GOT3 (cell line): ENCODE measurements around the gene CCDC102A.
A peak's percentile ranks its signal among the peaks of the same experiment; 100 is the strongest.

Source experiments
- DNase-seq: peaks from one replicate; lab custom pipeline; 2025; ENCODE audit warnings: mixed read lengths; lab: John Stamatoyannopoulos, UW

CCDC102A gene

GRCh38 chr16:57537194-57537505, 779 bp upstream of the CCDC102A start:
- no peak for DNase-seq

- peak; percentile 74 for DNase-seq
These were observed 578 bp downstream of the CCDC102A start for GRCh38 chr16:57535680-57536305.

- DNase-seq, result no peak
These were observed 1.3 kb downstream of the CCDC102A start for GRCh38 chr16:57534881-57535658.

- no peak for DNase-seq
These were observed 2.0 kb downstream of the CCDC102A start for GRCh38 chr16:57534337-57534880.

GRCh38 chr16:57533431-57534336, 2.7 kb downstream of the CCDC102A start:
- no peak for DNase-seq

- DNase-seq, result no peak
These were observed 4.1 kb downstream of the CCDC102A start for GRCh38 chr16:57532266-57532625.

GRCh38 chr16:57531635-57532265, 4.6 kb downstream of the CCDC102A start:
- no peak for DNase-seq

GRCh38 chr16:57531253-57531575, 5.2 kb downstream of the CCDC102A start:
- DNase-seq, result no peak

- no peak for DNase-seq
These were observed 5.7 kb downstream of the CCDC102A start for GRCh38 chr16:57530522-57531252.

GRCh38 chr16:57530104-57530521, 6.3 kb downstream of the CCDC102A start:
- no peak for DNase-seq

- DNase-seq, result no peak
These were observed 6.8 kb downstream of the CCDC102A start for GRCh38 chr16:57529391-57530103.

- no peak for DNase-seq
These were observed 7.6 kb downstream of the CCDC102A start for GRCh38 chr16:57528499-57529390.

- DNase-seq, result no peak
These were observed 8.6 kb downstream of the CCDC102A start for GRCh38 chr16:57527610-57528360.

GRCh38 chr16:57527027-57527426, 9.3 kb downstream of the CCDC102A start:
- DNase-seq, result no peak

GRCh38 chr16:57526498-57526897, 9.9 kb downstream of the CCDC102A start:
- DNase-seq, result no peak

GRCh38 chr16:57525761-57526160, 10.6 kb downstream of the CCDC102A start:
- no peak for DNase-seq

GRCh38 chr16:57522960-57523359, 13.4 kb downstream of the CCDC102A start:
- no peak for DNase-seq

- no peak for DNase-seq
These were observed 16.5 kb downstream of the CCDC102A start for GRCh38 chr16:57519796-57520360.

- DNase-seq, result no peak
These were observed 17.4 kb downstream of the CCDC102A start for GRCh38 chr16:57518922-57519321.
